Measurements from ENCODE around the gene VGLL4.

DNA sequence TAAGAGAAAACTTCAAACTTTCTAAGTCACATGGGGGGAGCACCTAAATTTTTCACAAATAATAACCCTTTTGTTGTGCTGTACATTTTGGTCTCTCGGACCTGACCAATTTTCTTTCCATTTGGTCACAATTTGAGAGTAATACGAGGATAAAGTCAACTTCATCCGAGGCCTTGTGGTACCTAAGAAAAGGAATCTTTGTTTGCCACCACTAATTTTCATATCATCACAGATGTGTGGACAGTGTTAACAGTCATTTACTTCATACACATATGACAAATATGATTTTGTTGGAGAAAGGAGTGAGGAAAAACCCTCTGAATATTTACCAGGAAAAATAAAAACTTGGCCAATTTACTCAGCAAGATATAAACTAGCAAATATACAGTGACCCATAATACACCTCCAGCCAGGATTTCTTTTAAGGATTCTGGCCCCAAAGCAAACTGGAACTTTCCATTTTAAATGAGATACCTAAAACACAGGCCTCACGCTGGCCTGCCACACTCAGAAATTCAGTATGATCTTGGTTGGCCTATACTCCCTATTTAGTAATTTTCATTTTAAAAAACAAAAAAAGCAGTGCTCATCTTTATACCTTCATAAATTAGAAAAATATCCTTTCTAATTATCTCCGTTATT is 40.7 kb downstream of the VGLL4 start:
- TF ChIP-seq, protein P1, sequence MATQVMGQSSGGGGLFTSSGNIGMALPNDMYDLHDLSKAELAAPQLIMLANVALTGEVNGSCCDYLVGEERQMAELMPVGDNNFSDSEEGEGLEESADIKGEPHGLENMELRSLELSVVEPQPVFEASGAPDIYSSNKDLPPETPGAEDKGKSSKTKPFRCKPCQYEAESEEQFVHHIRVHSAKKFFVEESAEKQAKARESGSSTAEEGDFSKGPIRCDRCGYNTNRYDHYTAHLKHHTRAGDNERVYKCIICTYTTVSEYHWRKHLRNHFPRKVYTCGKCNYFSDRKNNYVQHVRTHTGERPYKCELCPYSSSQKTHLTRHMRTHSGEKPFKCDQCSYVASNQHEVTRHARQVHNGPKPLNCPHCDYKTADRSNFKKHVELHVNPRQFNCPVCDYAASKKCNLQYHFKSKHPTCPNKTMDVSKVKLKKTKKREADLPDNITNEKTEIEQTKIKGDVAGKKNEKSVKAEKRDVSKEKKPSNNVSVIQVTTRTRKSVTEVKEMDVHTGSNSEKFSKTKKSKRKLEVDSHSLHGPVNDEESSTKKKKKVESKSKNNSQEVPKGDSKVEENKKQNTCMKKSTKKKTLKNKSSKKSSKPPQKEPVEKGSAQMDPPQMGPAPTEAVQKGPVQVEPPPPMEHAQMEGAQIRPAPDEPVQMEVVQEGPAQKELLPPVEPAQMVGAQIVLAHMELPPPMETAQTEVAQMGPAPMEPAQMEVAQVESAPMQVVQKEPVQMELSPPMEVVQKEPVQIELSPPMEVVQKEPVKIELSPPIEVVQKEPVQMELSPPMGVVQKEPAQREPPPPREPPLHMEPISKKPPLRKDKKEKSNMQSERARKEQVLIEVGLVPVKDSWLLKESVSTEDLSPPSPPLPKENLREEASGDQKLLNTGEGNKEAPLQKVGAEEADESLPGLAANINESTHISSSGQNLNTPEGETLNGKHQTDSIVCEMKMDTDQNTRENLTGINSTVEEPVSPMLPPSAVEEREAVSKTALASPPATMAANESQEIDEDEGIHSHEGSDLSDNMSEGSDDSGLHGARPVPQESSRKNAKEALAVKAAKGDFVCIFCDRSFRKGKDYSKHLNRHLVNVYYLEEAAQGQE (IDR thresholded peaks at IDR 0.05; ENCODE audit: insufficient read depth in 1 of 2, low read depth in 2 of 2, low read length in 1 of 2), result no peak
- no peak for TF ChIP-seq SIN3A (IDR thresholded peaks at IDR 0.05; ENCODE audit: borderline replicate concordance, insufficient read depth, low read depth, low read length)
- TF ChIP-seq, protein P2, sequence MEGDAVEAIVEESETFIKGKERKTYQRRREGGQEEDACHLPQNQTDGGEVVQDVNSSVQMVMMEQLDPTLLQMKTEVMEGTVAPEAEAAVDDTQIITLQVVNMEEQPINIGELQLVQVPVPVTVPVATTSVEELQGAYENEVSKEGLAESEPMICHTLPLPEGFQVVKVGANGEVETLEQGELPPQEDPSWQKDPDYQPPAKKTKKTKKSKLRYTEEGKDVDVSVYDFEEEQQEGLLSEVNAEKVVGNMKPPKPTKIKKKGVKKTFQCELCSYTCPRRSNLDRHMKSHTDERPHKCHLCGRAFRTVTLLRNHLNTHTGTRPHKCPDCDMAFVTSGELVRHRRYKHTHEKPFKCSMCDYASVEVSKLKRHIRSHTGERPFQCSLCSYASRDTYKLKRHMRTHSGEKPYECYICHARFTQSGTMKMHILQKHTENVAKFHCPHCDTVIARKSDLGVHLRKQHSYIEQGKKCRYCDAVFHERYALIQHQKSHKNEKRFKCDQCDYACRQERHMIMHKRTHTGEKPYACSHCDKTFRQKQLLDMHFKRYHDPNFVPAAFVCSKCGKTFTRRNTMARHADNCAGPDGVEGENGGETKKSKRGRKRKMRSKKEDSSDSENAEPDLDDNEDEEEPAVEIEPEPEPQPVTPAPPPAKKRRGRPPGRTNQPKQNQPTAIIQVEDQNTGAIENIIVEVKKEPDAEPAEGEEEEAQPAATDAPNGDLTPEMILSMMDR (IDR thresholded peaks at IDR 0.05), result no peak
